MM.1S (cell line): Measurements from ENCODE around the gene GGT6.

Experiments
- DNase-seq: peaks from one replicate; pipeline ENCODE4 v3.0.0-alpha.2; 2015
- H2AFZ ChIP-seq: fragments of 300-600 bp; sonication (generic); 2 replicates; pipeline ENCODE4 v1.6.0; 2016; ENCODE audit warnings: antibody characterized with exemption, low read length
- H3F3A ChIP-seq: fragments of 300-600 bp; sonication (generic); 2 replicates; pipeline ENCODE4 v1.6.1; 2016; ENCODE audit warnings: mild to moderate bottlenecking, antibody characterized with exemption, low read length, moderate library complexity, mixed read lengths; ENCODE audit not compliant: insufficient read depth
- H3K27ac ChIP-seq: fragments of 300-600 bp; sonication (generic); 2 replicates; pipeline ENCODE4 v1.5.1; 2016; ENCODE audit warnings: mild to moderate bottlenecking, low read length
- H3K27me3 ChIP-seq: fragments of 300-600 bp; sonication (generic); replicated peaks from 2 replicates; pipeline ENCODE4 v1.6.0; 2016; ENCODE audit warnings: low read length; ENCODE audit not compliant: insufficient read depth
- H3K36me3 ChIP-seq: fragments of 300-600 bp; sonication (generic); replicated peaks from 2 replicates; pipeline ENCODE4 v1.6.1; 2016; ENCODE audit warnings: mild to moderate bottlenecking, low read length, mixed read lengths; ENCODE audit not compliant: insufficient read depth
- H3K4me1 ChIP-seq: fragments of 300-600 bp; sonication (generic); 2 replicates; pipeline ENCODE4 v1.6.1; 2016; ENCODE audit warnings: low read length, mixed read lengths
- H3K4me2 ChIP-seq: fragments of 300-600 bp; sonication (generic); 2 replicates; pipeline ENCODE4 v1.6.0; 2016; ENCODE audit warnings: low read depth, low read length
- H3K4me3 ChIP-seq: fragments of 300-600 bp; sonication (generic); 2 replicates; pipeline ENCODE4 v1.5.1; 2016; ENCODE audit warnings: low read length, mixed read lengths
- H3K79me2 ChIP-seq: fragments of 300-600 bp; sonication (generic); 2 replicates; pipeline ENCODE4 v1.6.1; 2016; ENCODE audit warnings: mixed run types, low read length, mixed read lengths
- H3K9ac ChIP-seq: fragments of 300-600 bp; sonication (generic); 2 replicates; pipeline ENCODE4 v1.6.1; 2016; ENCODE audit warnings: low read length, mixed read lengths
- H3K9me2 ChIP-seq: fragments of 300-600 bp; sonication (generic); replicated peaks from 2 replicates; pipeline ENCODE4 v1.6.1; 2016; ENCODE audit warnings: mild to moderate bottlenecking, low read length, mixed read lengths; ENCODE audit not compliant: insufficient read depth
- H3K9me3 ChIP-seq: fragments of 300-600 bp; sonication (generic); replicated peaks from 2 replicates; pipeline ENCODE4 v1.6.1; 2016; ENCODE audit warnings: mild to moderate bottlenecking, low read length, mixed read lengths; ENCODE audit not compliant: insufficient read depth
- H4K20me1 ChIP-seq: fragments of 300-600 bp; sonication (generic); 2 replicates; pipeline ENCODE4 v1.6.1; 2016; ENCODE audit warnings: mild to moderate bottlenecking, low read length, moderate library complexity, mixed read lengths; ENCODE audit not compliant: insufficient read depth
- CTCF ChIP-seq: fragments of 300-600 bp; sonication (generic); IDR thresholded peaks from 2 replicates; pipeline ENCODE4 v1.5.1; 2016; ENCODE audit warnings: antibody characterized with exemption, low read length, mixed read lengths
- EZH2 ChIP-seq: fragments of 300-600 bp; sonication (generic); optimal IDR thresholded peaks from 2 replicates; pipeline ENCODE3; 2017; ENCODE audit warnings: low read depth, mild to moderate bottlenecking, antibody characterized with exemption, low read length, mixed read lengths
- EZH2phosphoT487 ChIP-seq: fragments of 300-600 bp; sonication (generic); IDR thresholded peaks from 2 replicates; pipeline ENCODE4 v1.6.1; 2018; ENCODE audit warnings: antibody characterized with exemption, low read length

GGT6 gene

DNA sequence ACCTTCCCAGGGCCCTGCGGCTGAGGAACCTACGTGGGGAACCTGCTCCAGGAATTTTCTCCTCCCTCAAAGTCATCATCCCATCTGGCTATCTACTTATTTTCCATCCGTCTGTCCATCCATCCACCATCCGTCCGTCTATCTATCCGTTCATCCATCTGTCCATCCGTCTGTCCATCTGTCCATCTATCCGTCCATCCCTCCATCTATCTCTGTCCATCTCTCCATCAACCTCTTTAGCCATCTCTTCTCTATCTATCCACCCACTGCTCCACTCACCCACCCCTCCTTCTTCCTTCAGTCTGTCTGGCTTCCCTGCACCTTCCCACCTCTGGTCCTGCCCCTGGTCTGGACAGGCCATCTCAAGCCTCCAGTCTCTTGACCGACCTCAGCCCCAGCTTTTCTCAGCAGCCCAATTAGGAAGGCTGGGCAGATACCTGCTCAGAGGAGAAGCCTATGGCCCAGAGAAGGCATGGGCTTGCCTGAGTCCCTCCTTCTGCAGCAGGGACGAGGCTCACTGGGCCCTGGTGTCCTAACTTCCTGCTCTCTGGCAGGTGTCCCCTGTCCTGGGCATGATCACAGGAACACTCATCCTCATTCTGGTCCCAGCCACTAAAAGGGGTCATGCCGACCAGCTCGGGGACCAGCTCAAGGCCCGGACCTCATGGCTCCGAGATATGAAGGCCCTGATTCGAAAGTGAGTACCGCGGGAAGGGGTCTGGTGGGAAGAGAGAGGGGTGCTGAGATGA is 28.2 kb downstream of the GGT6 start:
- H3K36me3 ChIP-seq = no peaks in the 10 kb centered on the region
- no peaks in the 10 kb centered on the region; the same call in 1 of the 2 replicates for H3F3A ChIP-seq
- H3K27ac ChIP-seq = no peak overlapping the region
- H3K4me1 ChIP-seq = no peaks in the 10 kb centered on the region
- no peak overlapping the region for H3K4me2 ChIP-seq
- no peaks in the 10 kb centered on the region for H4K20me1 ChIP-seq
- no peaks in the 10 kb centered on the region; the same call in 1 of the 2 replicates for H3K27me3 ChIP-seq
- H3K9me3 ChIP-seq = no peaks in the 10 kb centered on the region
- H3K79me2 ChIP-seq = no peaks in the 10 kb centered on the region
- no peak for TF ChIP-seq EZH2
- TF ChIP-seq EZH2phosphoT487 = no peak
- TF ChIP-seq CTCF = no peak
- H3K4me3 ChIP-seq = no peak overlapping the region
- no peak overlapping the region for H2AFZ ChIP-seq
- DNase-seq = no peak
- no peak overlapping the region for H3K9ac ChIP-seq
- no peaks in the 10 kb centered on the region for H3K9me2 ChIP-seq

- no peaks in the 10 kb centered on the region for H3F3A ChIP-seq
- TF ChIP-seq EZH2phosphoT487 = no peak
- TF ChIP-seq EZH2 = no peak
- no peak for TF ChIP-seq CTCF
- H3K4me2 ChIP-seq = no peak overlapping the region
- H3K36me3 ChIP-seq = no peaks in the 10 kb centered on the region
- H3K4me3 ChIP-seq = no peak overlapping the region
- H3K27me3 ChIP-seq = no peaks in the 10 kb centered on the region; the same call in 1 of the 2 replicates
- H3K9me2 ChIP-seq = no peaks in the 10 kb centered on the region
- no peak overlapping the region for H3K27ac ChIP-seq
- H3K4me1 ChIP-seq = no peaks in the 10 kb centered on the region
- H3K9me3 ChIP-seq = no peaks in the 10 kb centered on the region
- no peaks in the 10 kb centered on the region for H4K20me1 ChIP-seq
- H3K9ac ChIP-seq = no peak overlapping the region
- DNase-seq = no peak
- no peak overlapping the region for H2AFZ ChIP-seq
- no peaks in the 10 kb centered on the region for H3K79me2 ChIP-seq
Observed at GRCh38 chr17:4530799-4531730, 29.3 kb downstream of the GGT6 start.

GRCh38 chr17:4529533-4530152 is 30.7 kb downstream of the GGT6 start:
- Histone ChIP-seq H2AFZ (no peak overlapping the region), H3K4me1 (no peaks in the 10 kb centered on the region), H3F3A (no peaks in the 10 kb centered on the region), H3K9ac (no peak overlapping the region), H3K79me2 (no peaks in the 10 kb centered on the region), H3K27ac (no peak overlapping the region), H4K20me1 (no peaks in the 10 kb centered on the region), H3K9me2 (no peaks in the 10 kb centered on the region), H3K9me3 (no peaks in the 10 kb centered on the region), H3K4me3 (no peak overlapping the region), H3K36me3 (no peaks in the 10 kb centered on the region), H3K27me3 (no peaks in the 10 kb centered on the region; the same call in 1 of the 2 replicates), H3K4me2 (no peak overlapping the region)
- no peak for TF ChIP-seq EZH2phosphoT487
- no peak for TF ChIP-seq EZH2
- TF ChIP-seq CTCF = no peak
- no peak for DNase-seq
